RKO (cell line): ENCODE data around the gene NDUFAF8.
"Not testable (repeated sequence)": the region's sequence is repeated elsewhere in the genome, so short reads cannot be mapped to it uniquely, and the experiment has no call there.

ENCODE experiments used
- DNase-seq: peaks from one replicate; pipeline ENCODE4 v3.0.0-alpha.2; 2016; ENCODE audit warnings: low spot score

Gene NDUFAF8

GRCh38 chr17:81222906-81223761, 16.0 kb upstream of the NDUFAF8 start, which contains the start of gene CEP131:
Gene CEP131 (minus strand): TSS chr17:81222965. CDS start chr17:81220056, 2,909 bp downstream.
- DNase-seq: peak; percentile 97

- no peak for DNase-seq
These were observed 15.4 kb upstream of the NDUFAF8 start for GRCh38 chr17:81223762-81224130.

GRCh38 chr17:81227630-81228029, 11.5 kb upstream of the NDUFAF8 start:
- not testable (repeated sequence) for DNase-seq

GRCh38 chr17:81228420-81228819, 10.7 kb upstream of the NDUFAF8 start:
- no peak for DNase-seq

GRCh38 chr17:81228834-81229665, 10.1 kb upstream of the NDUFAF8 start:
- no peak for DNase-seq

- DNase-seq: no peak
These were observed 9.5 kb upstream of the NDUFAF8 start for GRCh38 chr17:81229666-81229920.

GRCh38 chr17:81230043-81230820, 8.9 kb upstream of the NDUFAF8 start:
- no peak for DNase-seq

- DNase-seq: no peak
These were observed 7.9 kb upstream of the NDUFAF8 start for GRCh38 chr17:81231121-81231645.

GRCh38 chr17:81231766-81232581, 7.1 kb upstream of the NDUFAF8 start:
- DNase-seq: no peak

GRCh38 chr17:81232616-81233241, 6.4 kb upstream of the NDUFAF8 start:
- no peak for DNase-seq

GRCh38 chr17:81233316-81233715, 5.8 kb upstream of the NDUFAF8 start:
- no peak for DNase-seq

GRCh38 chr17:81233811-81234505, 5.2 kb upstream of the NDUFAF8 start:
- no peak for DNase-seq

GRCh38 chr17:81234506-81234855, 4.6 kb upstream of the NDUFAF8 start:
- no peak for DNase-seq

GRCh38 chr17:81234940-81235821, 3.9 kb upstream of the NDUFAF8 start:
- DNase-seq: no peak

- no peak for DNase-seq
These were observed 3.0 kb upstream of the NDUFAF8 start for GRCh38 chr17:81235822-81236740.

- DNase-seq: no peak
These were observed 2.3 kb upstream of the NDUFAF8 start for GRCh38 chr17:81236784-81237183.

- DNase-seq: no peak
These were observed 1.3 kb upstream of the NDUFAF8 start for GRCh38 chr17:81237591-81238489.
